Measurements from ENCODE around the gene RINL.

GRCh38 chr19:38879400-38879751 lies 1.3 kb upstream of the RINL start:
- TF ChIP-seq JUN (CRISPR knock-in tag; IDR thresholded peaks at IDR 0.05), result no peak
- TF ChIP-seq SP1 (CRISPR knock-in tag; conservative IDR thresholded peaks at IDR 0.05), result no peak
- TF ChIP-seq, protein P1, sequence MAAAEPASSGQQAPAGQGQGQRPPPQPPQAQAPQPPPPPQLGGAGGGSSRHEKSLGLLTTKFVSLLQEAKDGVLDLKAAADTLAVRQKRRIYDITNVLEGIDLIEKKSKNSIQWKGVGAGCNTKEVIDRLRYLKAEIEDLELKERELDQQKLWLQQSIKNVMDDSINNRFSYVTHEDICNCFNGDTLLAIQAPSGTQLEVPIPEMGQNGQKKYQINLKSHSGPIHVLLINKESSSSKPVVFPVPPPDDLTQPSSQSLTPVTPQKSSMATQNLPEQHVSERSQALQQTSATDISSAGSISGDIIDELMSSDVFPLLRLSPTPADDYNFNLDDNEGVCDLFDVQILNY (CRISPR knock-in tag; IDR thresholded peaks at IDR 0.05), result no peak
- TF ChIP-seq TEAD4 (CRISPR knock-in tag; IDR thresholded peaks at IDR 0.05), result no peak
- TF ChIP-seq, protein P2, sequence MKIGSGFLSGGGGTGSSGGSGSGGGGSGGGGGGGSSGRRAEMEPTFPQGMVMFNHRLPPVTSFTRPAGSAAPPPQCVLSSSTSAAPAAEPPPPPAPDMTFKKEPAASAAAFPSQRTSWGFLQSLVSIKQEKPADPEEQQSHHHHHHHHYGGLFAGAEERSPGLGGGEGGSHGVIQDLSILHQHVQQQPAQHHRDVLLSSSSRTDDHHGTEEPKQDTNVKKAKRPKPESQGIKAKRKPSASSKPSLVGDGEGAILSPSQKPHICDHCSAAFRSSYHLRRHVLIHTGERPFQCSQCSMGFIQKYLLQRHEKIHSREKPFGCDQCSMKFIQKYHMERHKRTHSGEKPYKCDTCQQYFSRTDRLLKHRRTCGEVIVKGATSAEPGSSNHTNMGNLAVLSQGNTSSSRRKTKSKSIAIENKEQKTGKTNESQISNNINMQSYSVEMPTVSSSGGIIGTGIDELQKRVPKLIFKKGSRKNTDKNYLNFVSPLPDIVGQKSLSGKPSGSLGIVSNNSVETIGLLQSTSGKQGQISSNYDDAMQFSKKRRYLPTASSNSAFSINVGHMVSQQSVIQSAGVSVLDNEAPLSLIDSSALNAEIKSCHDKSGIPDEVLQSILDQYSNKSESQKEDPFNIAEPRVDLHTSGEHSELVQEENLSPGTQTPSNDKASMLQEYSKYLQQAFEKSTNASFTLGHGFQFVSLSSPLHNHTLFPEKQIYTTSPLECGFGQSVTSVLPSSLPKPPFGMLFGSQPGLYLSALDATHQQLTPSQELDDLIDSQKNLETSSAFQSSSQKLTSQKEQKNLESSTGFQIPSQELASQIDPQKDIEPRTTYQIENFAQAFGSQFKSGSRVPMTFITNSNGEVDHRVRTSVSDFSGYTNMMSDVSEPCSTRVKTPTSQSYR (CRISPR knock-in tag; IDR thresholded peaks at IDR 0.05), result no peak
- TF ChIP-seq NR1H2 (CRISPR knock-in tag; IDR thresholded peaks at IDR 0.05), result no peak
- TF ChIP-seq, protein P3, sequence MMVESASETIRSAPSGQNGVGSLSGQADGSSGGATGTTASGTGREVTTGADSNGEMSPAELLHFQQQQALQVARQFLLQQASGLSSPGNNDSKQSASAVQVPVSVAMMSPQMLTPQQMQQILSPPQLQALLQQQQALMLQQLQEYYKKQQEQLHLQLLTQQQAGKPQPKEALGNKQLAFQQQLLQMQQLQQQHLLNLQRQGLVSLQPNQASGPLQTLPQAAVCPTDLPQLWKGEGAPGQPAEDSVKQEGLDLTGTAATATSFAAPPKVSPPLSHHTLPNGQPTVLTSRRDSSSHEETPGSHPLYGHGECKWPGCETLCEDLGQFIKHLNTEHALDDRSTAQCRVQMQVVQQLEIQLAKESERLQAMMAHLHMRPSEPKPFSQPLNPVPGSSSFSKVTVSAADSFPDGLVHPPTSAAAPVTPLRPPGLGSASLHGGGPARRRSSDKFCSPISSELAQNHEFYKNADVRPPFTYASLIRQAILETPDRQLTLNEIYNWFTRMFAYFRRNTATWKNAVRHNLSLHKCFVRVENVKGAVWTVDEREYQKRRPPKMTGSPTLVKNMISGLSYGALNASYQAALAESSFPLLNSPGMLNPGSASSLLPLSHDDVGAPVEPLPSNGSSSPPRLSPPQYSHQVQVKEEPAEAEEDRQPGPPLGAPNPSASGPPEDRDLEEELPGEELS (CRISPR knock-in tag; IDR thresholded peaks at IDR 0.05), result no peak
- no peak for TF ChIP-seq MYBL2 (CRISPR knock-in tag; IDR thresholded peaks at IDR 0.05)
- TF ChIP-seq GTF2I (CRISPR knock-in tag; conservative IDR thresholded peaks at IDR 0.05), result no peak
- TF ChIP-seq, protein P4, sequence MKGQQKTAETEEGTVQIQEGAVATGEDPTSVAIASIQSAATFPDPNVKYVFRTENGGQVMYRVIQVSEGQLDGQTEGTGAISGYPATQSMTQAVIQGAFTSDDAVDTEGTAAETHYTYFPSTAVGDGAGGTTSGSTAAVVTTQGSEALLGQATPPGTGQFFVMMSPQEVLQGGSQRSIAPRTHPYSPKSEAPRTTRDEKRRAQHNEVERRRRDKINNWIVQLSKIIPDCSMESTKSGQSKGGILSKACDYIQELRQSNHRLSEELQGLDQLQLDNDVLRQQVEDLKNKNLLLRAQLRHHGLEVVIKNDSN (CRISPR knock-in tag; IDR thresholded peaks at IDR 0.05), result no peak
- TF ChIP-seq, protein P5, sequence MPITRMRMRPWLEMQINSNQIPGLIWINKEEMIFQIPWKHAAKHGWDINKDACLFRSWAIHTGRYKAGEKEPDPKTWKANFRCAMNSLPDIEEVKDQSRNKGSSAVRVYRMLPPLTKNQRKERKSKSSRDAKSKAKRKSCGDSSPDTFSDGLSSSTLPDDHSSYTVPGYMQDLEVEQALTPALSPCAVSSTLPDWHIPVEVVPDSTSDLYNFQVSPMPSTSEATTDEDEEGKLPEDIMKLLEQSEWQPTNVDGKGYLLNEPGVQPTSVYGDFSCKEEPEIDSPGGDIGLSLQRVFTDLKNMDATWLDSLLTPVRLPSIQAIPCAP (CRISPR knock-in tag; IDR thresholded peaks at IDR 0.05), result no peak
- no peak for TF ChIP-seq ESRRA (CRISPR knock-in tag; IDR thresholded peaks at IDR 0.05; ENCODE audit: borderline replicate concordance)
- TF ChIP-seq CTCF (IDR thresholded peaks at IDR 0.05), result no peak
- TF ChIP-seq, protein P6, sequence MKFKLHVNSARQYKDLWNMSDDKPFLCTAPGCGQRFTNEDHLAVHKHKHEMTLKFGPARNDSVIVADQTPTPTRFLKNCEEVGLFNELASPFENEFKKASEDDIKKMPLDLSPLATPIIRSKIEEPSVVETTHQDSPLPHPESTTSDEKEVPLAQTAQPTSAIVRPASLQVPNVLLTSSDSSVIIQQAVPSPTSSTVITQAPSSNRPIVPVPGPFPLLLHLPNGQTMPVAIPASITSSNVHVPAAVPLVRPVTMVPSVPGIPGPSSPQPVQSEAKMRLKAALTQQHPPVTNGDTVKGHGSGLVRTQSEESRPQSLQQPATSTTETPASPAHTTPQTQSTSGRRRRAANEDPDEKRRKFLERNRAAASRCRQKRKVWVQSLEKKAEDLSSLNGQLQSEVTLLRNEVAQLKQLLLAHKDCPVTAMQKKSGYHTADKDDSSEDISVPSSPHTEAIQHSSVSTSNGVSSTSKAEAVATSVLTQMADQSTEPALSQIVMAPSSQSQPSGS (CRISPR knock-in tag; IDR thresholded peaks at IDR 0.05; ENCODE audit: borderline replicate concordance, low read depth), result no peak

Data from WTC11 (cell line).